ENCODE measurements around the gene MTARC1. TPM values are rescaled to one million over a fixed set of nuclear protein-coding genes. Genes with fewer than 3 reads are reported as not detected.

MTARC1 gene
- total and polyA plus RNA-seq, 9 donors = 1.7 to 13.2 (median 4.7) TPM

DNA sequence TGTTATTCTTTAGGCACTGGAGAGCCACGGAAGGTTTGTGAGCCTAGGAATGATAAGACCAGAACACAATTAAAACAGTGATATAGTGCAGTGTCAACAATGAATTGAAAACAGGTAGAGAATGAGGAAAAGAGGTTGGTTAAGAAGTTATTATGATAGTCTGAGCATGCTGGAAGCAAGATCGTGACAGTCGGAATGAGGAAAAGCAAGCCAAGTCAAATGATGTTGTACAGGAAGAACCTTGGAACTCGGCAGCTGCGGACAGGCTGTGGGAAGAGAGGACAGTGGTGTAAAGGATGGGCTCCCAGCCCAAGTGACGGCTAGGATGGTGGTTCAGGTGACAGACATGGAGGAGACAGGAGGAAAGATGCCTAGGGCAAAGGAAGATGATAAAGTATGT, 25.6 kb downstream of the MTARC1 start:
- 71 to 84% (median 77%) methylated on average over 6 of the region's 6 CpGs for WGBS, 3 donors
- no peaks in the 10 kb centered on the region for H3K9me3 ChIP-seq
- H3K27me3 ChIP-seq = no peaks in the 10 kb centered on the region
- H3K4me1 ChIP-seq (ENCODE audit: insufficient read depth) = no peaks in the 10 kb centered on the region
- H3K27ac ChIP-seq = no peak overlapping the region
- no peak for DNase-seq
- intact Hi-C loops (cut with DNase I) = no loop called here
- no peak overlapping the region for H3K4me3 ChIP-seq
- no peaks in the 10 kb centered on the region for H3K36me3 ChIP-seq
- TF ChIP-seq, protein P1, sequence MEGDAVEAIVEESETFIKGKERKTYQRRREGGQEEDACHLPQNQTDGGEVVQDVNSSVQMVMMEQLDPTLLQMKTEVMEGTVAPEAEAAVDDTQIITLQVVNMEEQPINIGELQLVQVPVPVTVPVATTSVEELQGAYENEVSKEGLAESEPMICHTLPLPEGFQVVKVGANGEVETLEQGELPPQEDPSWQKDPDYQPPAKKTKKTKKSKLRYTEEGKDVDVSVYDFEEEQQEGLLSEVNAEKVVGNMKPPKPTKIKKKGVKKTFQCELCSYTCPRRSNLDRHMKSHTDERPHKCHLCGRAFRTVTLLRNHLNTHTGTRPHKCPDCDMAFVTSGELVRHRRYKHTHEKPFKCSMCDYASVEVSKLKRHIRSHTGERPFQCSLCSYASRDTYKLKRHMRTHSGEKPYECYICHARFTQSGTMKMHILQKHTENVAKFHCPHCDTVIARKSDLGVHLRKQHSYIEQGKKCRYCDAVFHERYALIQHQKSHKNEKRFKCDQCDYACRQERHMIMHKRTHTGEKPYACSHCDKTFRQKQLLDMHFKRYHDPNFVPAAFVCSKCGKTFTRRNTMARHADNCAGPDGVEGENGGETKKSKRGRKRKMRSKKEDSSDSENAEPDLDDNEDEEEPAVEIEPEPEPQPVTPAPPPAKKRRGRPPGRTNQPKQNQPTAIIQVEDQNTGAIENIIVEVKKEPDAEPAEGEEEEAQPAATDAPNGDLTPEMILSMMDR (IDR thresholded peaks at IDR 0.05) = no peak
- TF ChIP-seq EP300 (IDR thresholded peaks at IDR 0.05) = no peak
- TF ChIP-seq POLR2A (IDR thresholded peaks at IDR 0.05) = no peak

DNA sequence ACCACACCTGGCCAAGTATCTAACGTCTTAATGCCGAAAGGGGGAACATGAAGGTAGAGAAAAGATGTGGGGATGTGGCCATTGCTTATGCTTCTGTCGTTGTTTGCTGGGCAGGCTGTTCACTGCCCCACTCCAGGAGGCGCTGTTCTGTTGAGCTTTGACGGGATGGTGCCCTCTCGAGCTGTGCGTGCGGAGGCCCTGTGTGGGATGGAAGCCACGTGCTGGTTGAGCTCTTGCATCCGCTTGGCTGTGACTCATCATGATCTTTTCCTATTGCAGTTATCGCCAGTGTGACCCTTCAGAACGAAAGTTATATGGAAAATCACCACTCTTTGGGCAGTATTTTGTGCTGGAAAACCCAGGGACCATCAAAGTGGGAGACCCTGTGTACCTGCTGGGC, 26.3 kb downstream of the MTARC1 start:
- Histone ChIP-seq H3K4me1 (ENCODE audit: insufficient read depth) (peaks cover 1% of the 10 kb centered on the region), H3K36me3 (no peaks in the 10 kb centered on the region), H3K9me3 (no peaks in the 10 kb centered on the region), H3K4me3 (no peak overlapping the region), H3K27me3 (no peaks in the 10 kb centered on the region), H3K27ac (no peak overlapping the region)
- intact Hi-C loops (cut with DNase I) = no loop called here
- TF ChIP-seq POLR2A (IDR thresholded peaks at IDR 0.05) (no peak), EP300 (IDR thresholded peaks at IDR 0.05) (no peak)
- TF ChIP-seq, protein P1 (IDR thresholded peaks at IDR 0.05) = no peak
- 79 to 95% (median 85%) methylated on average over 12 of the region's 12 CpGs for WGBS, 3 donors
- DNase-seq = no peak

DNA sequence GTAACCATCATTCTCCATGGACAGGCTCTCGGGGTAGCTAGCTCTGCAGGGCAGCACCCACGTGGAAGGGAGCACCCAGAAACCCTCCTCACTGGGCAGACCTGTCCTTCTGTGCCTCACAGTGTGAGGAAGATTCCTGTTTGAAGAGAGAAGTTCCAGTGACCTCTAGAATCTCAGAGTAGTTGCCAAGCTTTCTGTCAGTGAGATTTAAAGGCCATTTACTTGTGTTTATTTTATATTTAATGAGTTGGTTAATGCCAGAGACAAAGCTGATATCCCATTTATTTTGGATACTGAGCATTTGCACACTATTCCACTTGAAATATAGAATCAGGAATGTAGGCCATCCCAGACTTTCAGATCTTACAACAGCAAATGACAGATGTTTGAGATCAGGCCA, 28.7 kb downstream of the MTARC1 start:
- Histone ChIP-seq H3K27ac (no peak overlapping the region), H3K9me3 (no peaks in the 10 kb centered on the region), H3K36me3 (no peaks in the 10 kb centered on the region), H3K4me1 (ENCODE audit: insufficient read depth) (peaks cover 6% of the 10 kb centered on the region), H3K4me3 (no peak overlapping the region), H3K27me3 (no peaks in the 10 kb centered on the region)
- 85 to 95% (median 91%) methylated on average over 2 of the region's 2 CpGs for WGBS, 3 donors
- TF ChIP-seq EP300 (IDR thresholded peaks at IDR 0.05) = no peak
- TF ChIP-seq, protein P1 (IDR thresholded peaks at IDR 0.05) = no peak
- TF ChIP-seq POLR2A (IDR thresholded peaks at IDR 0.05) = no peak
- intact Hi-C loops (cut with DNase I) = no loop called here
- DNase-seq = no peak

DNA sequence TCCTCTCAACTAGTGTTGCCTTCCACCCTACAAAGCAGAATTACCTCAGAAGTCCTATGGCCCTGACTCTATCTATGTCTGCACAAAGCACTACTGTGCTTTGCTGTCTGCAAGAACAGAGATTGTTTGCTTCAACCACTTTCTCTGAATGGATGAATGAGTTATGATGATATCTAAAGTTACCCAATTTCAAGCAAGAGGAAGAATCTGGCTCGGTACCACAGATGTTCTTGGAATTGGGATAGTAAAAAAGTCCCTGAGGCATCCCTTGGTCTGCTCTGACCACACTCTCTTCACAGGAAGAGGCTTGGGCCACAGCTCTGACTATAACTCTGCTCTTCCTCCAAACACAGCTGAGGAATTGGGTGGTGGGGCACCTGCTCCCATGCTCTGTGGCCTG, 31.2 kb downstream of the MTARC1 start:
- H3K4me1 ChIP-seq (ENCODE audit: insufficient read depth) = peaks cover 6% of the 10 kb centered on the region
- DNase-seq = no peak
- intact Hi-C loops (cut with DNase I) = no loop called here

More for the DNA sequence above, 31.2 kb downstream of the MTARC1 start:
- Histone ChIP-seq H3K27ac (no peak overlapping the region), H3K36me3 (no peaks in the 10 kb centered on the region), H3K9me3 (no peaks in the 10 kb centered on the region), H3K27me3 (no peaks in the 10 kb centered on the region), H3K4me3 (no peak overlapping the region)
- 62 to 86% (median 85%) methylated on average over 1 of the region's 1 CpG for WGBS, 3 donors
- TF ChIP-seq, protein P1 (IDR thresholded peaks at IDR 0.05) = no peak
- no peak for TF ChIP-seq POLR2A (IDR thresholded peaks at IDR 0.05)
- TF ChIP-seq EP300 (IDR thresholded peaks at IDR 0.05) = no peak

Data from ovary (tissue), 9 donors.